Measurements from ENCODE around the gene PLXNA2. TPM values are rescaled to one million over a fixed set of nuclear protein-coding genes. Genes with fewer than 3 reads are reported as not detected.

Gene PLXNA2
- total RNA-seq, 1 experiment from 2014 or later: 0.89 TPM

- ATAC-seq: no peak
- ChIA-PET CTCF (no interaction called here), RAD21 (ENCODE audit: low non-redundant PET in 1 of 2, low total read pairs in 2 of 2, uncharacterized antibody in 2 of 2, unreplicated experiment in 2 of 2) (no interaction called here), POLR2A (no interaction called here)
- Histone ChIP-seq H3K4me3 (replicated peaks in 1 of 2; ENCODE audit: low read depth in 1 of 2, low read length in 2 of 2) (no peak overlapping the region), H3K4me1 (ENCODE audit: control insufficient read depth in 1 of 2, insufficient read depth in 2 of 2, low read length in 2 of 2) (no peaks in the 10 kb centered on the region), H3K27ac (ENCODE audit: low read depth, low read length) (no peak overlapping the region), H2AFZ (ENCODE audit: low read depth, low read length, poor library complexity, severe bottlenecking) (no peak overlapping the region), H3K9me3 (ENCODE audit: control insufficient read depth in 1 of 2, insufficient read depth in 1 of 2, low read depth in 1 of 2, low read length in 2 of 2) (no peaks in the 10 kb centered on the region), H3K9me2 (ENCODE audit: insufficient read depth) (no peaks in the 10 kb centered on the region), H3K36me3 (ENCODE audit: control insufficient read depth in 1 of 2, insufficient read depth in 2 of 2, low read length in 2 of 2) (no peaks in the 10 kb centered on the region), H3K79me2 (ENCODE audit: insufficient read depth, low read length) (no peaks in the 10 kb centered on the region), H3K4me2 (ENCODE audit: low read length) (no peak overlapping the region), H4K20me1 (ENCODE audit: insufficient read depth) (no peaks in the 10 kb centered on the region), H3K27me3 (ENCODE audit: insufficient read depth, low read length) (peaks cover 15% of the 10 kb centered on the region), H3K9ac (ENCODE audit: low read length) (no peak overlapping the region)
- TF ChIP-seq YY1 (IDR thresholded peaks at IDR 0.05; ENCODE audit: extremely low read depth, insufficient replicate concordance, low read depth, low read length) (no peak), POLR2A (IDR thresholded peaks at IDR 0.05; ENCODE audit: borderline replicate concordance, extremely low read depth, insufficient read depth, insufficient read length) (no peak), ATF3 (IDR thresholded peaks at IDR 0.05) (no peak)
- intact Hi-C loops (cut with micrococcal nuclease): no loop called here
- no TSS peak for BruUV-seq (replicated peaks)
- no peak for DNase-seq (ENCODE audit: low read depth, low spot score)
Measured at GRCh38 chr1:207977876-207978275, 266.3 kb downstream of the PLXNA2 start.

GRCh38 chr1:207973898-207974568 is 270.2 kb downstream of the PLXNA2 start:
- ATAC-seq: no peak
- Histone ChIP-seq H4K20me1 (ENCODE audit: insufficient read depth) (no peaks in the 10 kb centered on the region), H3K4me2 (ENCODE audit: low read length) (no peak overlapping the region), H3K27me3 (ENCODE audit: insufficient read depth, low read length) (peaks cover 16% of the 10 kb centered on the region), H3K9ac (ENCODE audit: low read length) (no peak overlapping the region), H2AFZ (ENCODE audit: low read depth, low read length, poor library complexity, severe bottlenecking) (no peak overlapping the region), H3K79me2 (ENCODE audit: insufficient read depth, low read length) (no peaks in the 10 kb centered on the region), H3K9me2 (ENCODE audit: insufficient read depth) (no peaks in the 10 kb centered on the region), H3K27ac (ENCODE audit: low read depth, low read length) (no peak overlapping the region), H3K36me3 (ENCODE audit: control insufficient read depth in 1 of 2, insufficient read depth in 2 of 2, low read length in 2 of 2) (no peaks in the 10 kb centered on the region), H3K4me1 (ENCODE audit: control insufficient read depth in 1 of 2, insufficient read depth in 2 of 2, low read length in 2 of 2) (no peaks in the 10 kb centered on the region), H3K4me3 (replicated peaks in 1 of 2; ENCODE audit: low read depth in 1 of 2, low read length in 2 of 2) (no peak overlapping the region), H3K9me3 (ENCODE audit: control insufficient read depth in 1 of 2, insufficient read depth in 1 of 2, low read depth in 1 of 2, low read length in 2 of 2) (no peaks in the 10 kb centered on the region)
- no TSS peak for BruUV-seq (replicated peaks)
- DNase-seq (ENCODE audit: low read depth, low spot score): no peak
- RAD21 ChIA-PET (ENCODE audit: low non-redundant PET in 1 of 2, low total read pairs in 2 of 2, uncharacterized antibody in 2 of 2, unreplicated experiment in 2 of 2): no interaction called here
- intact Hi-C loops (cut with micrococcal nuclease): no loop called here
- CTCF ChIA-PET: interaction anchor here (1.2 kb wide), 1 partner anchor 11 kb away, joined by 9 read pairs; no protein-coding TSS in a partner anchor
- POLR2A ChIA-PET: no interaction called here
- no peak for TF ChIP-seq REST (IDR thresholded peaks at IDR 0.05; ENCODE audit: low read depth)
- TF ChIP-seq POLR2AphosphoS5 (IDR thresholded peaks at IDR 0.05; ENCODE audit: low read depth, low read length): no peak
- TF ChIP-seq SIN3A (IDR thresholded peaks at IDR 0.05; ENCODE audit: low read depth): no peak
- no peak for TF ChIP-seq ELF1 (IDR thresholded peaks at IDR 0.05; ENCODE audit: borderline replicate concordance, low read depth)
- TF ChIP-seq ZFX (IDR thresholded peaks at IDR 0.05): no peak
- TF ChIP-seq ZBTB33 (IDR thresholded peaks at IDR 0.05; ENCODE audit: extremely low read depth, insufficient replicate concordance, low read length): no peak
- TF ChIP-seq ATF3 (IDR thresholded peaks at IDR 0.05): no peak
- TF ChIP-seq CEBPB (IDR thresholded peaks at IDR 0.05; ENCODE audit: low read depth): no peak
- TF ChIP-seq EGR1 (IDR thresholded peaks at IDR 0.05; ENCODE audit: low read depth): no peak

All from HCT116 (cell line).